ENCODE measurements around the gene SPOCK1. TPM values are rescaled to one million over a fixed set of nuclear protein-coding genes. Genes with fewer than 3 reads are reported as not detected.

Gene SPOCK1
- total RNA-seq, 1 donor from 2014 or later, result 3.7 TPM

DNA sequence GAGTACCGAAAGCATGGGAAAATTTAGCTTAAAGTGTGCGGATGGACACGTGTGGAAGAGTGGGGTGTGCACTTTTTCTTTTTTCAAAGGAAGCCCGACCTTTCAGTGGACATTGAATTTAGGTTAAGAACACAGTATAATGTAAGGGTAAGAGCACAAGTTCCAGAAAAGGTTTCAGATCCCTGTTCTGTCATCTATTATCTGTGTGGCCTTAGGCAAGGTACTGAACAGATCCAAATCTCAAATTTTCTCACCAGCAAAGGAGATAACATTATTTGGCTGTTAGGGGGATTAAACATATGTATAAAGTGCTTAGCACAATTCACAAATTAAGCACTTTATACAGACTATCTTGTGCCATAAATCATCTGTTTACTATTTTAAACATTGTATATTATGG, 441.0 kb downstream of the SPOCK1 start:
- no peaks in the 10 kb centered on the region for H3K36me3 ChIP-seq (ENCODE audit: control insufficient read depth in 3 of 3, insufficient read depth in 3 of 3, low read length in 3 of 3)
- no peak overlapping the region for H3K27ac ChIP-seq (ENCODE audit: low read depth, low read length)
- no peaks in the 10 kb centered on the region for H3K27me3 ChIP-seq (ENCODE audit: control insufficient read depth in 3 of 3, insufficient read depth in 3 of 3, low read length in 3 of 3)
- H3K4me3 ChIP-seq (ENCODE audit: low read length in 3 of 3), result no peak overlapping the region
- H3K9me3 ChIP-seq (ENCODE audit: control insufficient read depth in 3 of 3, low read length in 3 of 3), result no peaks in the 10 kb centered on the region
- no peak overlapping the region for H3K9ac ChIP-seq (ENCODE audit: low read depth in 1 of 3, low read length in 3 of 3)
- peaks cover 0 to 2% (median 0%) of the 10 kb centered on the region in 3 donors for H3K4me1 ChIP-seq (ENCODE audit: control insufficient read depth in 3 of 3, insufficient read depth in 3 of 3, low read length in 3 of 3)

DNA sequence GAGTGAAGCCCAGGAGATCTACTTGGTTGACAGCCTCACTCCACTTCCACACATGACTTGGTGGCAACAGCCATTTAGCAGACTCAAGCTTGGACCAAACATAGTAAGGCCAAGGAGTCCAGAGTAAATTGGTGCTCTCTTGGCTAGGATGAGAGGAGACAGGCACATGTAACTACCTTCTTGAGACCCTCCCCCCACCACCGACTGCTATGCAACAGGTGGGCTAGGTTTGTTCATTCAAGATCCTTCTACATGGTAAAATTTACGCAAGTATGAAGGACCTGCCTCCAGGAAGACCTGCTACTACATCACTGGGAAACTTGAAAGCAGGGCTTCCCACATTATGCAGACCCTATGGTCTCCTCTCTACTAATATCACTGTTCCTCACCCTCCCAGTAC, 442.4 kb downstream of the SPOCK1 start:
- Histone ChIP-seq H3K27ac (ENCODE audit: low read depth, low read length) (no peak overlapping the region), H3K36me3 (ENCODE audit: control insufficient read depth in 3 of 3, insufficient read depth in 3 of 3, low read length in 3 of 3) (no peaks in the 10 kb centered on the region), H3K9ac (ENCODE audit: low read depth in 1 of 3, low read length in 3 of 3) (no peak overlapping the region), H3K4me3 (ENCODE audit: low read length in 3 of 3) (no peak overlapping the region), H3K27me3 (ENCODE audit: control insufficient read depth in 3 of 3, insufficient read depth in 3 of 3, low read length in 3 of 3) (no peaks in the 10 kb centered on the region), H3K9me3 (ENCODE audit: control insufficient read depth in 3 of 3, low read length in 3 of 3) (no peaks in the 10 kb centered on the region), H3K4me1 (ENCODE audit: control insufficient read depth in 3 of 3, insufficient read depth in 3 of 3, low read length in 3 of 3) (peaks cover 0 to 2% (median 0%) of the 10 kb centered on the region in 3 donors)

DNA sequence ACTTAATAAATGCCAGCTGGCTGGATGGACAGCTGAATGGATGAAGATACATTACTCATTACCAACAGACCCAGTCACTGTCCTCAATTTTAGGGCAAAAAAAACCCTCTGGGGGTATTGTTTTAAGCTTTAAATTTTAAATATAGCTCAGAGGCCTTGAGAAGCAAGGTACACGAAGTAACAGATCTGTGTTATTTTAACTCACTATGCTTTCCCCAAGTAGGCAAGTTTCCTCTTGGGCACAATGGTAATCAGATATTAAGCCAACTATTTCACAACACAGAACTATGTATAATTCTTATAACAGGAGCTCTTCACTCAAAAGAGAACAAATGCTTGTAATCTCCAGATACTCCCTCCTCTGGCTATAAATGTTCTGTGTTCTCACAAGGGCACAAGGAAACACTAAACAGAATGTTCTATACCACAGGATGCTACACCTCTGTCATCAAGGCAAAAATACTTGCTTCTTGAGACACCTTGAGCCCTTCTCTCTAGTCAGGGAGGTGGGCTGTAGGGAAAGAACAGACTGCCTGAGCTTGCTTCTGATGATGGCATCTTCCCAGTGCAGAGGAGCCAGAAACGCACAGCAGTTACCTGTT, 443.8 kb downstream of the SPOCK1 start:
- Histone ChIP-seq H3K4me3 (ENCODE audit: low read length in 3 of 3) (no peak overlapping the region), H3K36me3 (ENCODE audit: control insufficient read depth in 3 of 3, insufficient read depth in 3 of 3, low read length in 3 of 3) (no peaks in the 10 kb centered on the region), H3K4me1 (ENCODE audit: control insufficient read depth in 3 of 3, insufficient read depth in 3 of 3, low read length in 3 of 3) (peaks cover 0 to 2% (median 0%) of the 10 kb centered on the region in 3 donors), H3K27ac (ENCODE audit: low read depth, low read length) (no peak overlapping the region), H3K9ac (ENCODE audit: low read depth in 1 of 3, low read length in 3 of 3) (no peak overlapping the region), H3K9me3 (ENCODE audit: control insufficient read depth in 3 of 3, low read length in 3 of 3) (no peaks in the 10 kb centered on the region), H3K27me3 (ENCODE audit: control insufficient read depth in 3 of 3, insufficient read depth in 3 of 3, low read length in 3 of 3) (no peaks in the 10 kb centered on the region)

DNA sequence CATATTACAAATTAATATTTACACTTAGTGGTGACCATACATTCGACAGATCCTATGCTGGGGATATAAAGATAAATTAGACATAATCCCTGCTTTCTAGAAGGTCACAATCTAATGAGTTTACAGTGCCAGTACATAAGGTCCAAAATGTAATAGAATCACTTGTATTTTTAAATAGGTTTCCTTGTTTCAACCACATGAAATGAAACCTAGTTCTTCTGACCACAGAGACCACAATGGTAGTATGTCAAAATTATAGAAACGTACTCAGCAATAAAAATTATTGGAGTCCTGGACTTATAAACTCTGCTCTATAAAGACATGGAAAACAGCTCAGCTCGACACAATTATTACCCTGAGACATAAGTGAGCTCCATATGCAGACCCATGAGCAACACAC, 444.3 kb downstream of the SPOCK1 start:
- H3K27me3 ChIP-seq (ENCODE audit: control insufficient read depth in 3 of 3, insufficient read depth in 3 of 3, low read length in 3 of 3), result no peaks in the 10 kb centered on the region
- no peak overlapping the region for H3K4me3 ChIP-seq (ENCODE audit: low read length in 3 of 3)
- peaks cover 0 to 2% (median 0%) of the 10 kb centered on the region in 3 donors for H3K4me1 ChIP-seq (ENCODE audit: control insufficient read depth in 3 of 3, insufficient read depth in 3 of 3, low read length in 3 of 3)
- no peak overlapping the region for H3K27ac ChIP-seq (ENCODE audit: low read depth, low read length)
- H3K36me3 ChIP-seq (ENCODE audit: control insufficient read depth in 3 of 3, insufficient read depth in 3 of 3, low read length in 3 of 3), result no peaks in the 10 kb centered on the region
- H3K9me3 ChIP-seq (ENCODE audit: control insufficient read depth in 3 of 3, low read length in 3 of 3), result no peaks in the 10 kb centered on the region
- H3K9ac ChIP-seq (ENCODE audit: low read depth in 1 of 3, low read length in 3 of 3), result no peak overlapping the region

DNA sequence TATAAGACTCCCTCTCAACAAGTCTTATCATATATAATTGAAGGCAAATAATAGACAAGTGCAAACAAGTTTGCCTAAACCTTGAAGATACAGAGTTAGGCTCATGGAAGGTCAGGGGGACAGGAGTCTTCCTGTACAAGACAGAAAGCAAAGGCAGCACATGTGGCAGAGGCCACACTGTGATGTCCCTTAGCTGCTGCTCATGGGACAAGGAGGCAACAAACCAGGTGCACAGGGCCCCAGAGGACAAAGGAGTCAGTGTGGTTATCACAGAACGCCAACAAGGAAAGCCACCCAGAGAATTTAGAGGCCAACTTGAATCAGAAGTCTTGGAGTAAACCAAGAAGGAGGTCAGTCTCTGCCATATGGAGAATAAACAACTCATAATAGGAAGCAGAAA, 444.8 kb downstream of the SPOCK1 start:
- Histone ChIP-seq H3K9me3 (ENCODE audit: control insufficient read depth in 3 of 3, low read length in 3 of 3) (no peaks in the 10 kb centered on the region), H3K9ac (ENCODE audit: low read depth in 1 of 3, low read length in 3 of 3) (no peak overlapping the region), H3K27ac (ENCODE audit: low read depth, low read length) (no peak overlapping the region), H3K36me3 (ENCODE audit: control insufficient read depth in 3 of 3, insufficient read depth in 3 of 3, low read length in 3 of 3) (no peaks in the 10 kb centered on the region), H3K4me1 (ENCODE audit: control insufficient read depth in 3 of 3, insufficient read depth in 3 of 3, low read length in 3 of 3) (peaks cover 0 to 2% (median 0%) of the 10 kb centered on the region in 3 donors), H3K27me3 (ENCODE audit: control insufficient read depth in 3 of 3, insufficient read depth in 3 of 3, low read length in 3 of 3) (no peaks in the 10 kb centered on the region), H3K4me3 (ENCODE audit: low read length in 3 of 3) (no peak overlapping the region)

DNA sequence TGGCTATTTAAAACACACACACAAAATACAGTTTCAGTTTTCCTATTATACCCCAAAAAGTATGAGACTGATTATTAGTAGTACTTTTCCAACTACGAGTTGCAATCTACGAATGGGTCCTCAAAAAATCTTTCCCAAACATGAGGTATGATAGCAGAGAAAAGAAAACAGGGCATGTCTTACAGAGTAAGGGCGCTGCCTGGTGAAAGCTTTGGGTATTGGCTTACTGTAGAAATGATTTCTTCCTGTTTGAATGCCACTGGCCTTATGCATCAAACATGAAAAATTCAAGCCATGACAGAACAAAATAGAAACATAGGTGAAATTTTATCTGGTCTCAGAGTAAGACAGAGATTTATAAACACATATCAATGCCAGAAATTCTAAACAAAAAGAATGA, 448.0 kb downstream of the SPOCK1 start:
- Histone ChIP-seq H3K9ac (ENCODE audit: low read depth in 1 of 3, low read length in 3 of 3) (no peak overlapping the region), H3K27me3 (ENCODE audit: control insufficient read depth in 3 of 3, insufficient read depth in 3 of 3, low read length in 3 of 3) (no peaks in the 10 kb centered on the region), H3K4me1 (ENCODE audit: control insufficient read depth in 3 of 3, insufficient read depth in 3 of 3, low read length in 3 of 3) (peaks cover 0 to 2% (median 0%) of the 10 kb centered on the region in 3 donors), H3K27ac (ENCODE audit: low read depth, low read length) (no peak overlapping the region), H3K36me3 (ENCODE audit: control insufficient read depth in 3 of 3, insufficient read depth in 3 of 3, low read length in 3 of 3) (no peaks in the 10 kb centered on the region), H3K4me3 (ENCODE audit: low read length in 3 of 3) (no peak overlapping the region), H3K9me3 (ENCODE audit: control insufficient read depth in 3 of 3, low read length in 3 of 3) (no peaks in the 10 kb centered on the region)

DNA sequence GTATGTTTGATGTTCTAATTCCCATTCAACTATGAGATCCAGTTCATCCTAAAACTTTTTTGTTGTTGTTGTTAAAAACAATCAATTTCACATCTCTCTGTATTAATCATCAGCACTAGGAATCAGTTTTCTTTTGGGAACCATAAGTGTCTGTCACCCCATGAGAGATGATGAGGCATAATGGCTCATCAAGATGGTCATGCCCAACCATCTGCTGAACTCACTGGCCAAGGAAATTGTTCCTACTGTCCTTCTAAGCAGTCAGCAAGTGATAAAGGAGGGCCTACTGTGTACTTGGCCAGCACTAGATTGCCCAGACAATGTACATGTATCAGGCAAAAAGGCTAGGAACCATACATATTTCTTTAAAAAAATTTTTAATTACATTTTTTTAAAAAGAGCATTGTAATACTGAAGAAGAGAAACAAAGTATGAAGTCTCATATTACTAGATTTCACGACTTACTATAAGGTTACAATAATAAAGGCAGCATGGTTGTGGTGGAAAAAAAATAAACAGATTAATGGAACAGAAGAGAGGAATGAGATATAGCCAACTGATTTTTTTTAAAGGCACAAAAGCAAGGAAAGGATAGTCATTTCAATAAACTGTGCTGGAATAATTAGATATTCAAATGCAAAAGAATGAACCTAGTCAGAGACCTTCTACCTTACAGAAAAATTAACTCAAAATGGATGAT, 458.3 kb downstream of the SPOCK1 start:
- no peaks in the 10 kb centered on the region for H3K4me1 ChIP-seq (ENCODE audit: control insufficient read depth in 3 of 3, insufficient read depth in 3 of 3, low read length in 3 of 3)
- H3K9ac ChIP-seq (ENCODE audit: low read depth in 1 of 3, low read length in 3 of 3), result no peak overlapping the region
- H3K9me3 ChIP-seq (ENCODE audit: control insufficient read depth in 3 of 3, low read length in 3 of 3), result peaks cover 0 to 3% (median 0%) of the 10 kb centered on the region in 3 donors
- H3K4me3 ChIP-seq (ENCODE audit: low read length in 3 of 3), result no peak overlapping the region
- no peak overlapping the region for H3K27ac ChIP-seq (ENCODE audit: low read depth, low read length)
- H3K27me3 ChIP-seq (ENCODE audit: control insufficient read depth in 3 of 3, insufficient read depth in 3 of 3, low read length in 3 of 3), result no peaks in the 10 kb centered on the region
- H3K36me3 ChIP-seq (ENCODE audit: control insufficient read depth in 3 of 3, insufficient read depth in 3 of 3, low read length in 3 of 3), result no peaks in the 10 kb centered on the region

DNA sequence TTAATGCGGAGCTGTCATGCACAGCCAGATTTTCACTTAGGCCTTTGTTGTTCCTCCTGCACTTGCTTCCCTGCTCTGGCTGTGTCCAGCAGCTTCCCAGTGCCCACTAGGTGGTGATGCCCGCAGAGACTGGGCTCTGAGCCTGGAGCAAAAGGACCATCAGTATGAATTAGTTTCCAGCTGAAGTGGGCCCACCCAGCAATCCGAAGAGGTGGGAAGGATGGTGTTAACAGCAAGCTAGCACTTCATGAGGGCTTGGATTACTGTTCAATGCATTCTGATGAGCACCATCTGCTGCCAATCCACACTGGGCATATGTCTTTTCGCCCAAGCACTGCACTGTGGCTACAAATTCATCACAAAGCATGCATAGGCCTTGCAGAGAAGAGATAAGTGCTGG, 459.1 kb downstream of the SPOCK1 start:
- H3K4me1 ChIP-seq (ENCODE audit: control insufficient read depth in 3 of 3, insufficient read depth in 3 of 3, low read length in 3 of 3), result no peaks in the 10 kb centered on the region
- H3K4me3 ChIP-seq (ENCODE audit: low read length in 3 of 3), result no peak overlapping the region
- H3K9ac ChIP-seq (ENCODE audit: low read depth in 1 of 3, low read length in 3 of 3), result no peak overlapping the region
- H3K27me3 ChIP-seq (ENCODE audit: control insufficient read depth in 3 of 3, insufficient read depth in 3 of 3, low read length in 3 of 3), result no peaks in the 10 kb centered on the region
- H3K36me3 ChIP-seq (ENCODE audit: control insufficient read depth in 3 of 3, insufficient read depth in 3 of 3, low read length in 3 of 3), result no peaks in the 10 kb centered on the region
- peaks cover 0 to 3% (median 0%) of the 10 kb centered on the region in 3 donors for H3K9me3 ChIP-seq (ENCODE audit: control insufficient read depth in 3 of 3, low read length in 3 of 3)
- H3K27ac ChIP-seq (ENCODE audit: low read depth, low read length), result no peak overlapping the region

DNA sequence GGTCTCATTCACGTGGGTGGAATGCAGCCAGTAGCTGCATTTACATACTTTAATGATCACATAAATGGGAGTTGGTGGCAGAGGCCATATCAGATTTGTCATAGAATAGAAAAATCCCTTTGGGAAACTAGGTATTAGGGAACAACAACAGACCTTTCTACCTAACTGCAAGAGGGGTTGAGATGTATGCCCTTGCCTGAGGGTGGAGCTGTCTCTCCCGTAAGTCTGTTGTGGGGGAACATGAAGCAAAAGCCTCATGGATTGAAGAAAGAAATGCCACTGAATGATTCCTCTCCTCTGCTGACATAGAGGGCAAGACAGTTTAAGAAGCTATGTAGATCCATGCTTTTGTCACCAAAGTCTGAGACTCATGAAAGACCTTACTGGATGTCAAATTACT, 461.3 kb downstream of the SPOCK1 start:
- H3K27me3 ChIP-seq (ENCODE audit: control insufficient read depth in 3 of 3, insufficient read depth in 3 of 3, low read length in 3 of 3), result peaks cover 0 to 2% (median 0%) of the 10 kb centered on the region in 3 donors
- no peak overlapping the region for H3K9ac ChIP-seq (ENCODE audit: low read depth in 1 of 3, low read length in 3 of 3)
- H3K4me3 ChIP-seq (ENCODE audit: low read length in 3 of 3), result no peak overlapping the region
- peaks cover 0 to 3% (median 0%) of the 10 kb centered on the region in 3 donors for H3K9me3 ChIP-seq (ENCODE audit: control insufficient read depth in 3 of 3, low read length in 3 of 3)
- no peaks in the 10 kb centered on the region for H3K36me3 ChIP-seq (ENCODE audit: control insufficient read depth in 3 of 3, insufficient read depth in 3 of 3, low read length in 3 of 3)
- no peaks in the 10 kb centered on the region for H3K4me1 ChIP-seq (ENCODE audit: control insufficient read depth in 3 of 3, insufficient read depth in 3 of 3, low read length in 3 of 3)
- no peak overlapping the region for H3K27ac ChIP-seq (ENCODE audit: low read depth, low read length)

DNA sequence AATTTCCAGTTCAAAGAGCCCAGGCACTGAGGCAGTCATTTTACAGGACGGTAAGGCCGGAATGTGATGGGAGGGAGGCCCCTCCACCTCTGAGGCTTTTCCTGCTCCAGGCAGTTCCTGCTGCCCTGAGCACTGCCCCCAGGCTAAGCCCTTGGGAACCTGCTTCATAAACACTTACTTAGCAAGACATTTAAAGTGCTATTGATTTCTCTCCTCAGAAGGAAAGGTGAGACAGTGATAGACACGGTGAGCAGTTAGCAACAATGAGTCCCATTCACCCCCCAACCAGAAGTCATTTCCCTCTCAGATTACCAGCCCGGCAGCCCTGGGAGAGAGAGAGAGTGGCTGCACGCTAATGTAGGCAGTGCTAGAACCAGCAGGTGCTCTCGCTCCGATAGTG, 462.5 kb downstream of the SPOCK1 start:
- Histone ChIP-seq H3K4me3 (ENCODE audit: low read length in 3 of 3) (no peak overlapping the region), H3K4me1 (ENCODE audit: control insufficient read depth in 3 of 3, insufficient read depth in 3 of 3, low read length in 3 of 3) (no peaks in the 10 kb centered on the region), H3K9me3 (ENCODE audit: control insufficient read depth in 3 of 3, low read length in 3 of 3) (peaks cover 0 to 3% (median 0%) of the 10 kb centered on the region in 3 donors), H3K9ac (ENCODE audit: low read depth in 1 of 3, low read length in 3 of 3) (no peak overlapping the region), H3K36me3 (ENCODE audit: control insufficient read depth in 3 of 3, insufficient read depth in 3 of 3, low read length in 3 of 3) (no peaks in the 10 kb centered on the region), H3K27ac (ENCODE audit: low read depth, low read length) (no peak overlapping the region), H3K27me3 (ENCODE audit: control insufficient read depth in 3 of 3, insufficient read depth in 3 of 3, low read length in 3 of 3) (peaks cover 0 to 2% (median 0%) of the 10 kb centered on the region in 3 donors)
